Liver (tissue), 9 donors: ENCODE results near the gene CFAP53. TPM values are rescaled to one million over a fixed set of nuclear protein-coding genes. Genes with fewer than 3 reads are reported as not detected.

Source experiments
- DNase-seq: peaks from one replicate; pipeline ENCODE4 v3.0.0-alpha.2; 2017; ENCODE audit warnings: low spot score
- H3K27ac ChIP-seq, 2 donors: one replicate each; pipeline ENCODE4 v1.7.0; 2013; ENCODE audit warnings: inconsistent platforms in 2 of 2, low read length in 2 of 2, control low read depth in 1 of 2, low read depth in 1 of 2, mild to moderate bottlenecking in 1 of 2
- H3K27me3 ChIP-seq, 4 donors: one replicate each; pipeline versions ENCODE4 v1.6.1 to v1.7.0; 2013; ENCODE audit warnings: low read length in 3 of 4, inconsistent platforms in 1 of 4, mild to moderate bottlenecking in 1 of 4, moderate library complexity in 1 of 4; ENCODE audit not compliant: control insufficient read depth in 4 of 4, insufficient read depth in 4 of 4
- H3K36me3 ChIP-seq, 4 donors: one replicate each; pipeline versions ENCODE4 v1.6.1 to v1.7.0; 2013; ENCODE audit warnings: low read length in 3 of 4, mild to moderate bottlenecking in 3 of 4, low read depth in 1 of 4, moderate library complexity in 1 of 4; ENCODE audit not compliant: control insufficient read depth in 4 of 4, insufficient read depth in 3 of 4
- H3K4me1 ChIP-seq, 4 donors: one replicate each; pipeline versions ENCODE4 v1.6.1 to v1.7.0; 2013; ENCODE audit warnings: low read length in 3 of 4, mild to moderate bottlenecking in 3 of 4, moderate library complexity in 1 of 4; ENCODE audit not compliant: control insufficient read depth in 4 of 4, insufficient read depth in 4 of 4
- H3K4me3 ChIP-seq, 3 donors: one replicate each; pipeline versions ENCODE4 v1.6.1 to v1.7.0; 2013; ENCODE audit warnings: low read length in 3 of 3, control low read depth in 1 of 3, low read depth in 1 of 3, mild to moderate bottlenecking in 1 of 3
- H3K9ac ChIP-seq, 2 donors: one replicate each; pipeline ENCODE4 v1.7.0; 2013; ENCODE audit warnings: low read length in 2 of 2, mild to moderate bottlenecking in 2 of 2, moderate library complexity in 2 of 2, control low read depth in 1 of 2, low read depth in 1 of 2
- H3K9me3 ChIP-seq, 4 donors: one replicate each; pipeline versions ENCODE4 v1.6.1 to v1.7.0; 2013; ENCODE audit warnings: low read length in 3 of 4; ENCODE audit not compliant: control insufficient read depth in 4 of 4
- CTCF ChIP-seq: fragments of 150-350 bp; IDR thresholded peaks from 2 replicates; pipeline ENCODE4 v1.5.1; 2017; ENCODE audit warnings: improper control_type of control experiment, low read depth, low read length; ENCODE audit not compliant: missing input control
- EGR1 ChIP-seq, 2 donors: IDR thresholded peaks; 2 replicates each; pipeline ENCODE4 v1.6.1; 2016 to 2018; ENCODE audit warnings: antibody characterized with exemption in 2 of 2, low read depth in 2 of 2
- FOXA1 ChIP-seq: IDR thresholded peaks from 2 replicates; pipeline ENCODE4 v1.6.1; 2016; ENCODE audit warnings: antibody characterized with exemption
- FOXA2 ChIP-seq: IDR thresholded peaks from 2 replicates; pipeline ENCODE4 v1.6.1; 2016; ENCODE audit warnings: antibody characterized with exemption
- GABPA ChIP-seq, 2 donors: IDR thresholded peaks in 1 of 2; conservative IDR thresholded peaks in 1 of 2; 2 replicates each; pipeline ENCODE4 v1.6.1; 2016; ENCODE audit warnings: antibody characterized with exemption in 2 of 2, mild to moderate bottlenecking in 1 of 2, moderate library complexity in 1 of 2
- HNF4A ChIP-seq, 2 donors: conservative IDR thresholded peaks; 2 replicates each; pipeline ENCODE4 v1.6.1; 2016; ENCODE audit warnings: antibody characterized with exemption in 2 of 2, mild to moderate bottlenecking in 2 of 2
- HNF4G ChIP-seq: IDR thresholded peaks from 2 replicates; pipeline ENCODE4 v1.6.1; 2016; ENCODE audit warnings: antibody characterized with exemption
- MAX ChIP-seq: IDR thresholded peaks from 2 replicates; pipeline ENCODE4 v1.6.1; 2016; ENCODE audit warnings: antibody characterized with exemption
- NR2F2 ChIP-seq: IDR thresholded peaks from 2 replicates; pipeline ENCODE4 v1.6.1; 2016; ENCODE audit warnings: antibody characterized with exemption
- RAD21 ChIP-seq, 2 donors: IDR thresholded peaks; 2 replicates each; pipeline ENCODE4 v1.6.1; 2016; ENCODE audit warnings: antibody characterized with exemption in 2 of 2, mild to moderate bottlenecking in 2 of 2
- REST ChIP-seq: IDR thresholded peaks from 2 replicates; pipeline ENCODE4 v1.6.1; 2016; ENCODE audit warnings: antibody characterized with exemption, mild to moderate bottlenecking
- RXRA ChIP-seq, 2 donors: IDR thresholded peaks; 2 replicates each; pipeline ENCODE4 v1.6.1; 2017 to 2018; ENCODE audit warnings: antibody characterized with exemption in 2 of 2, mild to moderate bottlenecking in 1 of 2
- SP1 ChIP-seq: IDR thresholded peaks from 2 replicates; pipeline ENCODE4 v1.6.1; 2018; ENCODE audit warnings: antibody characterized with exemption, mild to moderate bottlenecking
- YY1 ChIP-seq: IDR thresholded peaks from 2 replicates; pipeline ENCODE4 v1.6.1; 2016; ENCODE audit warnings: antibody characterized with exemption, mild to moderate bottlenecking
- ZBTB33 ChIP-seq: IDR thresholded peaks from 2 replicates; pipeline ENCODE4 v1.6.1; 2016; ENCODE audit warnings: antibody characterized with exemption
- WGBS: extraction: QIAGEN DNeasy Blood & Tissue Kit; methylation state at CpG from one replicate; pipeline ENCODE4 v1.1.7; 2013; 5-methylcytosine and 5-hydroxymethylcytosine counted together
- polyA plus RNA-seq, 2 donors: library from polyadenylated mRNA; stranded (reverse) in 1 of 2; unstranded in 1 of 2; fragments of 200-250 nt in 1 of 2; fragments of >200 nt in 1 of 2; fragmentation: Nextera tagmentation in 1 of 2; extraction: Ambion mirVana in 1 of 2; gene quantifications; one replicate each; pipeline versions ENCODE4 v1.2.1 to v1.2.3, GENCODE V29; 2013 to 2015
- total RNA-seq, 2 donors: library from RNA; depleted of rRNA; stranded (reverse); fragments of >200 nt; gene quantifications; one replicate each; pipeline ENCODE4 v1.2.3, GENCODE V29; 2014
- donor health status: healthy.
- donor health status: healthy.
- donor health status: healthy.
- donor health status: healthy.
- donor health status: healthy.

Gene CFAP53
- total and polyA plus RNA-seq, 4 donors = 0.05 to 0.14 (median 0.09) TPM

GRCh38 chr18:50190926-50191325, 75.4 kb downstream of the CFAP53 start:
- Histone ChIP-seq H3K9me3 (no peaks in the 10 kb centered on the region), H3K4me1 (peaks cover 2 to 18% (median 11%) of the 10 kb centered on the region in 4 donors), H3K4me3 (no peak overlapping the region), H3K27ac (no peak overlapping the region), H3K27me3 (no peaks in the 10 kb centered on the region), H3K9ac (no peak overlapping the region), H3K36me3 (no peaks in the 10 kb centered on the region)
- TF ChIP-seq RAD21 (IDR thresholded peaks at IDR 0.05) (no peak), NR2F2 (no peak), ZBTB33 (no peak), FOXA1 (no peak), RXRA (IDR thresholded peaks at IDR 0.05) (no peak)
- DNase-seq = no peak
- WGBS = 74% methylated on average over 1 of the region's 1 CpG

GRCh38 chr18:50190236-50190635, 76.1 kb downstream of the CFAP53 start:
- 78% methylated on average over 1 of the region's 1 CpG for WGBS
- Histone ChIP-seq H3K4me1 (peaks cover 2 to 13% (median 9%) of the 10 kb centered on the region in 4 donors), H3K9me3 (no peaks in the 10 kb centered on the region), H3K36me3 (no peaks in the 10 kb centered on the region), H3K9ac (no peak overlapping the region), H3K27ac (no peak overlapping the region), H3K27me3 (no peaks in the 10 kb centered on the region), H3K4me3 (no peak overlapping the region)
- DNase-seq = no peak
- TF ChIP-seq HNF4A (conservative IDR thresholded peaks at IDR 0.05) (no peak), NR2F2 (no peak), FOXA2 (no peak), SP1 (no peak), EGR1 (IDR thresholded peaks at IDR 0.05; ENCODE audit: low read depth in 2 of 2) (no peak), ZBTB33 (no peak), YY1 (no peak), GABPA (IDR thresholded peaks at IDR 0.05 in 1 of 2, conservative IDR thresholded peaks at IDR 0.05 in 1 of 2) (no peak), RAD21 (IDR thresholded peaks at IDR 0.05) (no peak), HNF4G (no peak), CTCF (no peak)

GRCh38 chr18:50189160-50189559, 77.1 kb downstream of the CFAP53 start:
- peaks cover 2 to 10% (median 8%) of the 10 kb centered on the region in 4 donors for H3K4me1 ChIP-seq
- no peaks in the 10 kb centered on the region for H3K36me3 ChIP-seq
- no peaks in the 10 kb centered on the region for H3K9me3 ChIP-seq
- H3K4me3 ChIP-seq = no peak overlapping the region
- H3K27me3 ChIP-seq = no peaks in the 10 kb centered on the region
- no peak overlapping the region for H3K27ac ChIP-seq
- DNase-seq = no peak
- WGBS = 93% methylated on average over 1 of the region's 1 CpG
- H3K9ac ChIP-seq = no peak overlapping the region
- TF ChIP-seq GABPA (IDR thresholded peaks at IDR 0.05 in 1 of 2, conservative IDR thresholded peaks at IDR 0.05 in 1 of 2) (no peak), NR2F2 (no peak), RXRA (IDR thresholded peaks at IDR 0.05) (no peak), CTCF (no peak), MAX (no peak), YY1 (no peak), EGR1 (IDR thresholded peaks at IDR 0.05; ENCODE audit: low read depth in 2 of 2) (no peak), FOXA1 (no peak), REST (no peak)
